IMR-90 (cell line): ENCODE data around the gene ZFAND2B. TPM values are rescaled to one million over a fixed set of nuclear protein-coding genes. Genes with fewer than 3 reads are reported as not detected.

Experiments used
- ATAC-seq: fragments of 200-7000 bp; cut with Tn5 transposase; 2 replicates; pipeline ENCODE4 v1.9.1; 2020; ENCODE audit warnings: low read depth, mild to moderate bottlenecking, moderate library complexity
- BruUV-seq: library from RNA; stranded (reverse); fragments of 400-500 nt; replicated peaks from 2 replicates; lab custom pipeline; 2021; lab: Mats Ljungman, UMichigan
- CTCF ChIA-PET: fragments of 300-600 bp; formaldehyde crosslinking; extraction: SDS; loops from one replicate; lab custom pipeline; 2021; ENCODE audit warnings: antibody characterized with exemption; lab: Yijun Ruan, JAX
- POLR2A ChIA-PET: fragments of 300-600 bp; sonication (Branson Sonifier 250); formaldehyde crosslinking; loops from one replicate; lab custom pipeline; 2022; ENCODE audit warnings: antibody characterized with exemption; ENCODE audit not compliant: unreplicated experiment; lab: Charles Lee
- DNase-seq: peaks from one replicate; pipeline ENCODE4 v3.0.0; 2013
- H2AFZ ChIP-seq: replicated peaks from 2 replicates; pipeline ENCODE3; 2013; ENCODE audit warnings: low read length, mild to moderate bottlenecking; ENCODE audit not compliant: poor library complexity
- H2AK5ac ChIP-seq: 2 replicates; pipeline ENCODE4 v1.6.1; 2013; ENCODE audit warnings: low read depth, low read length, inconsistent platforms
- H2AK9ac ChIP-seq: replicated peaks from 2 replicates; pipeline ENCODE3; 2013; ENCODE audit warnings: mild to moderate bottlenecking, low read depth, low read length, moderate library complexity; ENCODE audit not compliant: poor library complexity
- H2BK120ac ChIP-seq: 2 replicates; pipeline ENCODE4 v1.6.1; 2013; ENCODE audit warnings: low read depth, low read length, inconsistent platforms
- H2BK15ac ChIP-seq: 3 replicates; pipeline ENCODE4 v1.6.1; 2013; ENCODE audit warnings: low read depth, low read length, inconsistent platforms
- H2BK20ac ChIP-seq: 2 replicates; pipeline ENCODE4 v1.6.1; 2013; ENCODE audit warnings: low read depth, mild to moderate bottlenecking, inconsistent platforms, low read length, moderate library complexity
- H2BK5ac ChIP-seq: 2 replicates; pipeline ENCODE4 v1.6.1; 2013; ENCODE audit warnings: mild to moderate bottlenecking, low read depth, low read length, inconsistent platforms; ENCODE audit not compliant: poor library complexity, severe bottlenecking
- H3K14ac ChIP-seq: replicated peaks from 2 replicates; pipeline ENCODE4 v1.6.1; 2013; ENCODE audit warnings: low read depth, low read length, inconsistent platforms
- H3K18ac ChIP-seq: 2 replicates; pipeline ENCODE4 v1.6.1; 2013; ENCODE audit warnings: low read depth, low read length, control low read depth
- H3K23ac ChIP-seq: 2 replicates; pipeline ENCODE4 v1.6.1; 2013; ENCODE audit warnings: low read depth, low read length, inconsistent platforms
- H3K27ac ChIP-seq: 2 replicates; pipeline ENCODE4 v1.5.1; 2013; ENCODE audit warnings: mild to moderate bottlenecking, control low read depth, low read length; ENCODE audit not compliant: insufficient read depth
- H3K27me3 ChIP-seq: 2 replicates; pipeline ENCODE4 v1.6.1; 2013; ENCODE audit warnings: low read length; ENCODE audit not compliant: control insufficient read depth, insufficient read depth
- H3K36me3 ChIP-seq: 2 replicates; pipeline ENCODE4 v1.6.1; 2013; ENCODE audit warnings: low read length, mixed read lengths; ENCODE audit not compliant: control insufficient read depth, insufficient read depth
- H3K4ac ChIP-seq: 2 replicates; pipeline ENCODE4 v1.6.1; 2013; ENCODE audit warnings: low read depth, low read length, inconsistent platforms
- H3K4me1 ChIP-seq: 2 replicates; pipeline ENCODE4 v1.6.1; 2013; ENCODE audit warnings: low read length, mixed read lengths; ENCODE audit not compliant: control insufficient read depth, insufficient read depth
- H3K4me2 ChIP-seq: 2 replicates; pipeline ENCODE4 v1.6.1; 2013; ENCODE audit warnings: low read depth, mild to moderate bottlenecking, control low read depth, low read length, moderate library complexity
- H3K4me3 ChIP-seq: 2 replicates; pipeline ENCODE4 v1.5.1; 2013; ENCODE audit warnings: low read depth, mild to moderate bottlenecking, control low read depth, low read length, moderate library complexity; ENCODE audit not compliant: insufficient read depth
- H3K56ac ChIP-seq: 2 replicates; pipeline ENCODE4 v1.6.1; 2013; ENCODE audit warnings: low read length, inconsistent platforms; ENCODE audit not compliant: insufficient read depth; ENCODE audit errors: extremely low read depth
- H3K79me1 ChIP-seq, 2 experiments: 2 replicates each; pipeline ENCODE4 v1.6.1; 2013; ENCODE audit warnings: low read length in 2 of 2, inconsistent platforms in 1 of 2, low read depth in 1 of 2
- H3K9ac ChIP-seq: 2 replicates; pipeline ENCODE4 v1.6.1; 2013; ENCODE audit warnings: low read depth, low read length, control low read depth
- H3K9me1 ChIP-seq: 2 replicates; pipeline ENCODE4 v1.6.1; 2013; ENCODE audit warnings: low read length, inconsistent platforms; ENCODE audit not compliant: insufficient read depth
- H3K9me3 ChIP-seq: 2 replicates; pipeline ENCODE4 v1.6.1; 2013; ENCODE audit warnings: low read length; ENCODE audit not compliant: control insufficient read depth, insufficient read depth
- H4K20me1 ChIP-seq: 2 replicates; pipeline ENCODE4 v1.6.1; 2013; ENCODE audit warnings: low read length, inconsistent platforms; ENCODE audit not compliant: insufficient read depth
- H4K5ac ChIP-seq: 2 replicates; pipeline ENCODE4 v1.6.1; 2013; ENCODE audit warnings: mild to moderate bottlenecking, low read depth, low read length, control low read depth
- H4K8ac ChIP-seq, 2 experiments: 2 replicates each; pipeline ENCODE4 v1.6.1; 2013; ENCODE audit warnings: low read depth in 2 of 2, low read length in 2 of 2, control low read depth in 1 of 2, inconsistent platforms in 1 of 2
- H4K91ac ChIP-seq: 2 replicates; pipeline ENCODE4 v1.6.1; 2013; ENCODE audit warnings: low read depth, low read length, inconsistent platforms; ENCODE audit not compliant: insufficient read depth
- CHD1 ChIP-seq: IDR thresholded peaks from 2 replicates; pipeline ENCODE4 v1.6.1; 2012; ENCODE audit warnings: low read depth, low read length, improper control_type of control experiment
- MAFK ChIP-seq: IDR thresholded peaks from 2 replicates; pipeline ENCODE4 v1.6.1; 2012; ENCODE audit warnings: low read depth, low read length, improper control_type of control experiment
- MAZ ChIP-seq: IDR thresholded peaks from 2 replicates; pipeline ENCODE4 v1.6.1; 2012; ENCODE audit warnings: low read depth, mild to moderate bottlenecking, low read length, improper control_type of control experiment, moderate library complexity, borderline replicate concordance
- MXI1 ChIP-seq: IDR thresholded peaks from 2 replicates; pipeline ENCODE4 v1.6.1; 2012; ENCODE audit warnings: low read depth, mild to moderate bottlenecking, low read length, moderate library complexity, borderline replicate concordance
- NFE2L2 ChIP-seq: fragments of 150-350 bp; IDR thresholded peaks from 2 replicates; pipeline ENCODE4 v1.6.1; 2016; ENCODE audit warnings: low read depth, mild to moderate bottlenecking, low read length
- POLR2A ChIP-seq: IDR thresholded peaks from 2 replicates; pipeline ENCODE4 v1.6.1; 2012; ENCODE audit warnings: mild to moderate bottlenecking, low read depth, low read length
- RAD21 ChIP-seq: IDR thresholded peaks from 2 replicates; pipeline ENCODE4 v1.6.1; 2012; ENCODE audit warnings: low read length, improper control_type of control experiment
- RCOR1 ChIP-seq: IDR thresholded peaks from 2 replicates; pipeline ENCODE4 v1.6.1; 2012; ENCODE audit warnings: mild to moderate bottlenecking, low read length, improper control_type of control experiment; ENCODE audit not compliant: insufficient replicate concordance
- SMC3 ChIP-seq: fragments of 150-350 bp; IDR thresholded peaks from 2 replicates; pipeline ENCODE4 v1.6.1; 2016; ENCODE audit warnings: low read depth, mild to moderate bottlenecking, antibody characterized with exemption, low read length, moderate library complexity
- WGBS, 2 experiments: methylation state at CpG; one replicate each; pipeline versions ENCODE4 v1.1.5 to v1.1.7; 2013; ENCODE audit warnings: missing lambda C conversion rate in 2 of 2; ENCODE audit not compliant: insufficient read length in 1 of 2; ENCODE audit errors: extremely low coverage in 2 of 2; 5-methylcytosine and 5-hydroxymethylcytosine counted together
- dilution Hi-C: fragments of 300-500 bp; cut with HindIII; formaldehyde crosslinking; loops from one replicate; pipeline ENCODE4 v1.14.3; 2018; ENCODE audit warnings: low sequenced_read_pairs; ENCODE audit not compliant: unreplicated experiment
- in situ Hi-C: fragments of 300-500 bp; cut with MboI; formaldehyde crosslinking; loops from 3 replicates; pipeline ENCODE4 v1.14.3; 2019; ENCODE audit warnings: low sequenced_read_pairs, inconsistent platforms, mixed read lengths
- intact Hi-C: fragments of 100-400 bp; cut with micrococcal nuclease; formaldehyde crosslinking; loops from 2 replicates; pipeline ENCODE4 v1.10.0; 2022
- polyA plus RNA-seq, 3 experiments: library from polyadenylated mRNA; depleted of rRNA; stranded (reverse); fragments of >200 nt; gene quantifications; 2 replicates each; pipeline ENCODE4 v1.2.3, GENCODE V29; 2012; ENCODE audit warnings: low replicate concordance in 1 of 3
- total RNA-seq: library from RNA; depleted of rRNA; stranded (reverse); fragments of >200 nt; gene quantifications from 2 replicates; pipeline ENCODE4 v1.2.3, GENCODE V29; 2012
- TF ChIP-seq, protein P1 (sequence below): conservative IDR thresholded peaks from 2 replicates; pipeline ENCODE4 v1.5.1; 2012; ENCODE audit warnings: mild to moderate bottlenecking, low read depth, low read length, improper control_type of control experiment
- TF ChIP-seq, protein P2 (sequence below): fragments of 150-350 bp; IDR thresholded peaks from 2 replicates; pipeline ENCODE4 v1.6.1; 2017; ENCODE audit warnings: mild to moderate bottlenecking, antibody characterized with exemption, low read length, low read depth
- TF ChIP-seq, protein P3 (sequence below): fragments of 150-350 bp; IDR thresholded peaks from 2 replicates; pipeline ENCODE4 v1.6.1; 2016; ENCODE audit warnings: low read depth, mild to moderate bottlenecking, low read length, moderate library complexity, borderline replicate concordance

The ZFAND2B gene
- total and polyA plus RNA-seq, 2 of the 4 experiments (the other 2 are of a cell fraction), result 25.5 to 38.3 TPM

DNA sequence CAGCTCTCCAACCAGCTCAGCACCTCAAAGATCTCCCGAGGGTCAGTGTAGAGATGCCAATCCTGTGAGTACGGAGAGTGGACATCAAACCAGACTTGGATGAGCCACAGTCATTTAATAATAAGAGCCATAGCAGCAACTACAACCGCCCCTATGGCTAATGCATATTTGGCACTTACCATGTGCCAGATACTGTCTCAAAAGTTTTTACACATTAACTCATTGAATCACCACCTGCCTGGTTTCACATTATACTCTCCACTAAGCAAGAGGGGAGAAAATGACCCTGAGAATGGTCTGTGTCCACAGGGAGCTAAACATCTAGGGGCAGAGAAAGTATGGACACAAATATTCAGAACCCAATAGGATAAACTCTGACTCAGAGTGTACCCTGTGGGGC lies 32.4 kb upstream of the ZFAND2B start:
- no peak overlapping the region for H3K56ac ChIP-seq
- H2AK5ac ChIP-seq, result no peak overlapping the region
- DNase-seq, result no peak
- dilution Hi-C loops, result no loop called here
- no peak overlapping the region for H4K91ac ChIP-seq
- no peak overlapping the region for H2BK15ac ChIP-seq
- H3K4ac ChIP-seq, result no peak overlapping the region
- no peak overlapping the region for H4K5ac ChIP-seq
- no peak overlapping the region for H3K18ac ChIP-seq
- no peak overlapping the region for H2BK120ac ChIP-seq
- H3K9me3 ChIP-seq, result no peaks in the 10 kb centered on the region
- no peak overlapping the region for H3K14ac ChIP-seq
- WGBS, 2 experiments, result no CpG with 5 or more reads among the region's 3 CpGs
- H2BK20ac ChIP-seq, result no peak overlapping the region
- peaks cover 14% of the 10 kb centered on the region for H4K20me1 ChIP-seq
- H3K4me3 ChIP-seq, result no peak overlapping the region
- H3K9me1 ChIP-seq, result 0 out of 2 replicates have a peak, but pooled peaks cover 4% of the 10 kb centered on the region
- H2AFZ ChIP-seq, result no peak overlapping the region
- H3K36me3 ChIP-seq, result peaks cover 20% of the 10 kb centered on the region
- H3K9ac ChIP-seq, result no peak overlapping the region
- in situ Hi-C loops, result loop anchor here (5.0 kb wide), 2 partner anchors 33 to 123 kb away; partner anchors contain the start of gene ZFAND2B
- no peaks in the 10 kb centered on the region for H3K27me3 ChIP-seq
- H4K8ac ChIP-seq, result no peak overlapping the region
- intact Hi-C loops, result no loop called here
- no TSS peak for BruUV-seq
- H3K4me2 ChIP-seq, result no peak overlapping the region
- H3K79me1 ChIP-seq, result peaks cover 10 to 27% of the 10 kb centered on the region in 2 experiments; a peak in 3 of 4 replicates
- H3K23ac ChIP-seq, result no peak overlapping the region
- peaks cover 8% of the 10 kb centered on the region; the same call in 1 of the 2 replicates for H3K4me1 ChIP-seq
- ChIA-PET CTCF (interaction anchor here (1.4 to 1.5 kb wide), 2 partner anchors 121 kb away, joined by 3 to 4 read pairs; no protein-coding TSS in a partner anchor), POLR2A (no interaction called here)
- no peak overlapping the region for H2BK5ac ChIP-seq
- TF ChIP-seq SMC3 (no peak), MAFK (no peak), POLR2A (no peak), MXI1 (no peak), RCOR1 (no peak), RAD21 (no peak), NFE2L2 (no peak), CHD1 (no peak), MAZ (no peak)
- TF ChIP-seq, protein P1, sequence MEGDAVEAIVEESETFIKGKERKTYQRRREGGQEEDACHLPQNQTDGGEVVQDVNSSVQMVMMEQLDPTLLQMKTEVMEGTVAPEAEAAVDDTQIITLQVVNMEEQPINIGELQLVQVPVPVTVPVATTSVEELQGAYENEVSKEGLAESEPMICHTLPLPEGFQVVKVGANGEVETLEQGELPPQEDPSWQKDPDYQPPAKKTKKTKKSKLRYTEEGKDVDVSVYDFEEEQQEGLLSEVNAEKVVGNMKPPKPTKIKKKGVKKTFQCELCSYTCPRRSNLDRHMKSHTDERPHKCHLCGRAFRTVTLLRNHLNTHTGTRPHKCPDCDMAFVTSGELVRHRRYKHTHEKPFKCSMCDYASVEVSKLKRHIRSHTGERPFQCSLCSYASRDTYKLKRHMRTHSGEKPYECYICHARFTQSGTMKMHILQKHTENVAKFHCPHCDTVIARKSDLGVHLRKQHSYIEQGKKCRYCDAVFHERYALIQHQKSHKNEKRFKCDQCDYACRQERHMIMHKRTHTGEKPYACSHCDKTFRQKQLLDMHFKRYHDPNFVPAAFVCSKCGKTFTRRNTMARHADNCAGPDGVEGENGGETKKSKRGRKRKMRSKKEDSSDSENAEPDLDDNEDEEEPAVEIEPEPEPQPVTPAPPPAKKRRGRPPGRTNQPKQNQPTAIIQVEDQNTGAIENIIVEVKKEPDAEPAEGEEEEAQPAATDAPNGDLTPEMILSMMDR, result no peak
- TF ChIP-seq, protein P2, sequence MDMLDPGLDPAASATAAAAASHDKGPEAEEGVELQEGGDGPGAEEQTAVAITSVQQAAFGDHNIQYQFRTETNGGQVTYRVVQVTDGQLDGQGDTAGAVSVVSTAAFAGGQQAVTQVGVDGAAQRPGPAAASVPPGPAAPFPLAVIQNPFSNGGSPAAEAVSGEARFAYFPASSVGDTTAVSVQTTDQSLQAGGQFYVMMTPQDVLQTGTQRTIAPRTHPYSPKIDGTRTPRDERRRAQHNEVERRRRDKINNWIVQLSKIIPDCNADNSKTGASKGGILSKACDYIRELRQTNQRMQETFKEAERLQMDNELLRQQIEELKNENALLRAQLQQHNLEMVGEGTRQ, result no peak
- TF ChIP-seq, protein P3, sequence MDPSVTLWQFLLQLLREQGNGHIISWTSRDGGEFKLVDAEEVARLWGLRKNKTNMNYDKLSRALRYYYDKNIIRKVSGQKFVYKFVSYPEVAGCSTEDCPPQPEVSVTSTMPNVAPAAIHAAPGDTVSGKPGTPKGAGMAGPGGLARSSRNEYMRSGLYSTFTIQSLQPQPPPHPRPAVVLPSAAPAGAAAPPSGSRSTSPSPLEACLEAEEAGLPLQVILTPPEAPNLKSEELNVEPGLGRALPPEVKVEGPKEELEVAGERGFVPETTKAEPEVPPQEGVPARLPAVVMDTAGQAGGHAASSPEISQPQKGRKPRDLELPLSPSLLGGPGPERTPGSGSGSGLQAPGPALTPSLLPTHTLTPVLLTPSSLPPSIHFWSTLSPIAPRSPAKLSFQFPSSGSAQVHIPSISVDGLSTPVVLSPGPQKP, result no peak
- no peak overlapping the region for H3K27ac ChIP-seq
- no peak overlapping the region for H2AK9ac ChIP-seq
- ATAC-seq, result no peak
